SK-N-SH (cell line): ENCODE measurements around the gene SLC35D2.

ENCODE experiments used
- CTCF ChIP-seq: fragments of 200-600 bp; sonication (generic); IDR thresholded peaks from 2 replicates; pipeline ENCODE4 v1.6.1; 2017; ENCODE audit warnings: antibody characterized with exemption, mild to moderate bottlenecking, moderate library complexity
- ELF1 ChIP-seq: IDR thresholded peaks from 2 replicates; pipeline ENCODE4 v1.4.0; 2012
- EP300 ChIP-seq, 2 experiments: IDR thresholded peaks; 2 replicates each; pipeline versions ENCODE4 v1.4.0 to v1.6.1; 2012; ENCODE audit warnings: borderline replicate concordance in 1 of 2, low read depth in 1 of 2, low read length in 1 of 2
- EZH2phosphoT487 ChIP-seq: fragments of 200-600 bp; sonication (generic); IDR thresholded peaks from 2 replicates; pipeline ENCODE4 v1.6.1; 2017; ENCODE audit warnings: low read depth, mixed run types, mild to moderate bottlenecking, antibody characterized with exemption, moderate library complexity, borderline replicate concordance
- FOSL2 ChIP-seq: IDR thresholded peaks from 2 replicates; pipeline ENCODE4 v1.4.0; 2012; ENCODE audit warnings: low read depth, mild to moderate bottlenecking, moderate library complexity, borderline replicate concordance
- GABPA ChIP-seq: IDR thresholded peaks from 2 replicates; pipeline ENCODE4 v1.4.0; 2012; ENCODE audit warnings: low read depth, mild to moderate bottlenecking
- REST ChIP-seq: IDR thresholded peaks from 2 replicates; pipeline ENCODE4 v1.6.1; 2012; ENCODE audit warnings: mild to moderate bottlenecking, low read depth, low read length, moderate library complexity
- SMC3 ChIP-seq: IDR thresholded peaks from 2 replicates; pipeline ENCODE4 v1.6.1; 2012; ENCODE audit warnings: low read depth, low read length, improper control_type of control experiment
- USF1 ChIP-seq: IDR thresholded peaks from 2 replicates; pipeline ENCODE4 v1.4.0; 2012; ENCODE audit warnings: low read depth, borderline replicate concordance

GRCh38 chr9:96378187-96378586, 5.3 kb downstream of the SLC35D2 start:
- TF ChIP-seq CTCF (no peak), ELF1 (no peak), SMC3 (no peak), GABPA (no peak), EP300 (IDR thresholded peaks at IDR 0.05; ENCODE audit: borderline replicate concordance in 1 of 2, low read depth in 1 of 2, low read length in 1 of 2) (no peak), USF1 (no peak), REST (no peak), EZH2phosphoT487 (no peak), FOSL2 (no peak)
